Ovary (tissue), 9 donors: Measurements from ENCODE around the gene LIX1. TPM values are rescaled to one million over a fixed set of nuclear protein-coding genes. Genes with fewer than 3 reads are reported as not detected.

Experiments used
- DNase-seq, 5 donors: peaks; one replicate each; pipeline ENCODE4 v3.0.0-alpha.2; 2019 to 2020
- H3K27ac ChIP-seq, 2 donors: fragments of 200-600 bp; one replicate each; pipeline versions ENCODE4 v1.5.1 to v1.8.0; 2019 to 2022
- H3K27me3 ChIP-seq: fragments of 200-600 bp; one replicate; pipeline ENCODE4 v1.8.0; 2022
- H3K36me3 ChIP-seq: fragments of 200-600 bp; sonication (generic); one replicate; pipeline ENCODE4 v1.5.1; 2019
- H3K4me1 ChIP-seq: one replicate; pipeline ENCODE4 v1.8.1; 2013; ENCODE audit warnings: mild to moderate bottlenecking, moderate library complexity; ENCODE audit not compliant: insufficient read depth
- H3K4me3 ChIP-seq: fragments of 200-600 bp; sonication (generic); one replicate; pipeline ENCODE4 v1.5.1; 2017
- H3K9me3 ChIP-seq, 2 donors: fragments of 200-600 bp in 1 of 2; sonication (generic) in 1 of 2; one replicate each; pipeline versions ENCODE4 v1.5.1 to v1.8.1; 2013 to 2019; ENCODE audit warnings: mild to moderate bottlenecking in 1 of 2, moderate library complexity in 1 of 2
- EP300 ChIP-seq: sonication (generic); formaldehyde crosslinking; IDR thresholded peaks from one replicate; pipeline ENCODE4 v1.6.1; 2017; ENCODE audit warnings: antibody characterized with exemption
- POLR2A ChIP-seq: fragments of 450-650 bp; IDR thresholded peaks from one replicate; pipeline ENCODE4 v1.6.1; 2017; ENCODE audit warnings: antibody characterized with exemption, mild to moderate bottlenecking, moderate library complexity
- WGBS, 3 donors: extraction: QIAGEN DNeasy Blood & Tissue Kit in 1 of 3; methylation state at CpG; one replicate each; pipeline versions ENCODE4 v1.1.5 to v1.1.7; 2013 to 2017; 5-methylcytosine and 5-hydroxymethylcytosine counted together
- intact Hi-C, 4 donors: fragments of 100-400 bp; cut with DNase I; formaldehyde crosslinking; loops; one replicate each; pipeline versions ENCODE4 v1.11.0 to v1.15.1; 2022 to 2023
- polyA plus RNA-seq, 2 donors: library from polyadenylated mRNA; stranded (reverse); fragments of 200-250 nt in 1 of 2; fragments of 350-450 nt in 1 of 2; fragmentation: Illumina TruSeq in 1 of 2; extraction: RNeasy Lipid Tissue Mini Kit (QIAGEN cat#74804) in 1 of 2; gene quantifications; one replicate each; pipeline ENCODE4 v1.2.3, GENCODE V29; 2013 to 2014
- total RNA-seq, 7 donors: library from RNA; depleted of rRNA in 2 of 7; stranded (reverse); fragments of >200 nt in 2 of 7; fragmentation: NEBNext Ultra II Directional in 3 of 7; extraction: Animal tissue kit (Norgen Biotek cat#: 25700) in 3 of 7; gene quantifications; one replicate each; pipeline versions ENCODE4 v1.1.0 to v1.2.4, GENCODE V29; 2016 to 2023
- TF ChIP-seq, protein P1 (sequence below), 3 donors: fragments of 450-650 bp in 2 of 3; fragments of 200-600 bp in 1 of 3; IDR thresholded peaks; one replicate each; pipeline versions ENCODE4 v1.5.1 to v1.8.0; 2016 to 2022; ENCODE audit warnings: antibody characterized with exemption in 3 of 3, mild to moderate bottlenecking in 1 of 3
- donor health status: DM: no; HTN: no; CAD: no; lungs with moderate emphysema.
- donor health status: DM: no; HTN: no; CAD: no.
- donor health status: Bipolar disorder and iron deficiency.
- donor health status: DM: yes; HTN: yes; CAD: no.
- donor health status: DM: no; HTN: no; CAD: no.
- donor health status: DM: yes; HTN: yes; CAD: no.

The LIX1 gene
- total and polyA plus RNA-seq, 9 donors, result 0.12 to 0.20 TPM; not detected in 7

DNA sequence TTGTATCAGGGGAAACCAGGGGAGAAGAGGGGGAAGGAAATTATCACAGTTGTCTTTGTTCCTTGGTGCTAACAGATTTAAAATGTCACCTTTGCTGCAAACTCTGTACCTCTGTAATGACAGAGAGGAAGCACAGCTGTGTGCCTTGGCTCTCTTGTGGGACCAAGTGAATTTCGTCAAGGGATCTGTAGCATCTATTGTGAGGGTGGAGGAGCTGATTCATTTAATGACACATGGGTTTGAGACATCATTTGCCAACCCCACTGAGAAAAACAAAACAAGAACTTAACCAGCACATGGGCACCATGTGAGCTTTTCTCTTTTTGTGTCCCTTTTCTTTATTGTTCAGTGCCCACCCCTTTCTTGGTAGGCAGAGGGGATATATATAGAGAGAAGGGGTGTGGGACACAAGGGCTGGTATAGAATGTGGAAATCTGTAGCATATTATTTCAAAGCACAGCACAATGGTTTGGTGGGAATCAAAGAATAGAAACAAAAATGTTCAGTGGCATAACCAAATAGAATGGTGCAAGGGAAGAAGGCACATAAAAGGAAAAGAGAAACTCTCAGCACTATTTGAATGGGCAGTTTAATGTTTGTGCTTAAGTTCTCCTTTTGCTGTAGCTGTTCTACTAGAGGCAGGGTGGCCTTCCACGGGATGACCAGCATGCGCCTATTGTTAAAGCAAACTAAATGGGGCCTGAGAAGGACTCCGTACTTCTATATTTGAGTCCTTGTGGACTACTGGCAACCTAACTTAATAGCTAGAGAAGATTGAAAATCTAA, 63.3 kb downstream of the LIX1 start:
- TF ChIP-seq POLR2A (no peak), EP300 (no peak)
- TF ChIP-seq, protein P1, sequence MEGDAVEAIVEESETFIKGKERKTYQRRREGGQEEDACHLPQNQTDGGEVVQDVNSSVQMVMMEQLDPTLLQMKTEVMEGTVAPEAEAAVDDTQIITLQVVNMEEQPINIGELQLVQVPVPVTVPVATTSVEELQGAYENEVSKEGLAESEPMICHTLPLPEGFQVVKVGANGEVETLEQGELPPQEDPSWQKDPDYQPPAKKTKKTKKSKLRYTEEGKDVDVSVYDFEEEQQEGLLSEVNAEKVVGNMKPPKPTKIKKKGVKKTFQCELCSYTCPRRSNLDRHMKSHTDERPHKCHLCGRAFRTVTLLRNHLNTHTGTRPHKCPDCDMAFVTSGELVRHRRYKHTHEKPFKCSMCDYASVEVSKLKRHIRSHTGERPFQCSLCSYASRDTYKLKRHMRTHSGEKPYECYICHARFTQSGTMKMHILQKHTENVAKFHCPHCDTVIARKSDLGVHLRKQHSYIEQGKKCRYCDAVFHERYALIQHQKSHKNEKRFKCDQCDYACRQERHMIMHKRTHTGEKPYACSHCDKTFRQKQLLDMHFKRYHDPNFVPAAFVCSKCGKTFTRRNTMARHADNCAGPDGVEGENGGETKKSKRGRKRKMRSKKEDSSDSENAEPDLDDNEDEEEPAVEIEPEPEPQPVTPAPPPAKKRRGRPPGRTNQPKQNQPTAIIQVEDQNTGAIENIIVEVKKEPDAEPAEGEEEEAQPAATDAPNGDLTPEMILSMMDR (IDR thresholded peaks at IDR 0.05), result no peak
- no peak overlapping the region for H3K27ac ChIP-seq
- H3K9me3 ChIP-seq, result no peaks in the 10 kb centered on the region
- no peak overlapping the region for H3K4me3 ChIP-seq
- H3K36me3 ChIP-seq, result no peaks in the 10 kb centered on the region
- DNase-seq, result no peak
- H3K4me1 ChIP-seq, result no peaks in the 10 kb centered on the region
- intact Hi-C loops, result no loop called here
- H3K27me3 ChIP-seq, result no peaks in the 10 kb centered on the region
- 80 to 87% (median 87%) methylated on average over 4 of the region's 4 CpGs for WGBS, 3 donors

DNA sequence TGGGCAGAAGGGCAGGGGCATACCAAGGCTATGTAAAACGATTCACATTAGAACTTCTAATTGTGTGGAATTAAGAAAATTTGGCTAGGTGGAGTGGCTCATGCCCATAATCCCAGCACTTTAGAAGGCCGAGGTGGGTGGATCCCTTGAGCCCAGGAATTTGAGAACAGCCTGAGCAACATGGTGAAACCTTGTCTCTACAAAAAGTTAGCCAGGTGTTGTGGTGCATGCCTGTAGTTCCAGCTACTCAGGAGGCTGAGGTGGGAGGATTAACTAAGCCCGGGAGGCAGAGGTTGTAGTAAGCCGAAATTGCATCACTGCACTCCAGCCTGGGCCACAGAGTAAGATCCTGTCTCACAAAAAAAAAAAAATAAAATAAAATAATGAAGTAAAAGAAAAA, 65.2 kb downstream of the LIX1 start:
- H3K9me3 ChIP-seq, result no peaks in the 10 kb centered on the region
- no peak for DNase-seq
- no peak overlapping the region for H3K27ac ChIP-seq
- H3K27me3 ChIP-seq, result no peaks in the 10 kb centered on the region
- TF ChIP-seq EP300, result no peak
- no peak for TF ChIP-seq POLR2A
- TF ChIP-seq, protein P1 (IDR thresholded peaks at IDR 0.05), result no peak
- H3K4me1 ChIP-seq, result no peaks in the 10 kb centered on the region
- no peak overlapping the region for H3K4me3 ChIP-seq
- WGBS, 3 donors, result 78 to 92% (median 89%) methylated on average over 4 of the region's 4 CpGs
- H3K36me3 ChIP-seq, result no peaks in the 10 kb centered on the region
- intact Hi-C loops, result no loop called here

DNA sequence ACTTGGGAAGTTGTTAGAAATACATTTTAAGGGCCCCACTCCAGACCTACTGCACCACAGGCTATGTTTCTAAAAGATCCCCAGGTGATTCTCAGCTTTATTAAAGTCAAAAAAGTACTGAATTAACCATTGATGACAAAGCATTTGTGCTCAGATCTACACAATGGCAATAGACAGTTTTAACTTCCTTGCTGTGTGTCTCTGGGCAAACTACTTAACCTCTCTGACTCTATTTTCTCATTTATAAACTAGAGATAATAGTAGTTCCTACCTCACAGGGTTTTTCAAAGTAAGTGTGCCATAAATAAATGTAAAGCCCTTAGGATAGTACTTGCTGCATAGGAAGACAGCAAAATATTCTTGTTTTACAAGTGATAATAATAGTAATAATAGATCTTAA, 66.3 kb downstream of the LIX1 start:
- no peak for TF ChIP-seq POLR2A
- no peak for TF ChIP-seq EP300
- TF ChIP-seq, protein P1 (IDR thresholded peaks at IDR 0.05), result no peak
- Histone ChIP-seq H3K4me1 (no peaks in the 10 kb centered on the region), H3K27ac (no peak overlapping the region), H3K27me3 (no peaks in the 10 kb centered on the region), H3K36me3 (no peaks in the 10 kb centered on the region), H3K4me3 (no peak overlapping the region), H3K9me3 (no peaks in the 10 kb centered on the region)
- DNase-seq, result no peak
- intact Hi-C loops, result no loop called here

DNA sequence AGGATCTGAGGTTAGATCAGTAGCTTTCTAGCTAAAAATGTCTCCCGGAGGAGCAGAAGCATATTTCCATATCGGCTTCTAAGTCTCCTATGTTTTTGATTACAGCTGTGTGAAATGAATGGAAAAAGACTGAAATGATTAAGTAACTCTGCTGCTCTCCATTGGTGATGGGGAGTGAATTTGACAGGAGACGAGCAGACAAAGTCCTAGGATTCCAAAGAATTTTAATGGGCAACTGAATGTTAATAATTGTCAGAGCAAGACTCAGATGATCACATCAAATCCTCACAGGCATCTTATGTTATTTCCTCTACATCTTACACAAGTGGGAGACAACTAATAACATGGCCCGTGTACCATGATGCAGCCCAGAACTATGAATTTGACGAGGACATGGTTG, 66.8 kb downstream of the LIX1 start:
- 79 to 87% (median 83%) methylated on average over 5 of the region's 5 CpGs for WGBS, 3 donors
- DNase-seq, result no peak
- H3K4me1 ChIP-seq, result no peaks in the 10 kb centered on the region
- H3K27ac ChIP-seq, result no peak overlapping the region
- no peaks in the 10 kb centered on the region for H3K9me3 ChIP-seq
- H3K4me3 ChIP-seq, result no peak overlapping the region
- TF ChIP-seq, protein P1 (IDR thresholded peaks at IDR 0.05), result no peak
- no peak for TF ChIP-seq POLR2A
- no peak for TF ChIP-seq EP300
- intact Hi-C loops, result no loop called here
- H3K27me3 ChIP-seq, result no peaks in the 10 kb centered on the region
- H3K36me3 ChIP-seq, result no peaks in the 10 kb centered on the region
